NCI-H2196 treated with DMSO at 0.1 percent for 48 hours (cell line): ENCODE measurements around the gene NEU4.
"Not testable (repeated sequence)": the region's sequence is repeated elsewhere in the genome, so short reads cannot be mapped to it uniquely, and the experiment has no call there.

Source experiments
- DNase-seq: peaks from one replicate; lab custom pipeline; 2025; ENCODE audit not compliant: unreplicated experiment; lab: John Stamatoyannopoulos, UW

The NEU4 gene, protein sequence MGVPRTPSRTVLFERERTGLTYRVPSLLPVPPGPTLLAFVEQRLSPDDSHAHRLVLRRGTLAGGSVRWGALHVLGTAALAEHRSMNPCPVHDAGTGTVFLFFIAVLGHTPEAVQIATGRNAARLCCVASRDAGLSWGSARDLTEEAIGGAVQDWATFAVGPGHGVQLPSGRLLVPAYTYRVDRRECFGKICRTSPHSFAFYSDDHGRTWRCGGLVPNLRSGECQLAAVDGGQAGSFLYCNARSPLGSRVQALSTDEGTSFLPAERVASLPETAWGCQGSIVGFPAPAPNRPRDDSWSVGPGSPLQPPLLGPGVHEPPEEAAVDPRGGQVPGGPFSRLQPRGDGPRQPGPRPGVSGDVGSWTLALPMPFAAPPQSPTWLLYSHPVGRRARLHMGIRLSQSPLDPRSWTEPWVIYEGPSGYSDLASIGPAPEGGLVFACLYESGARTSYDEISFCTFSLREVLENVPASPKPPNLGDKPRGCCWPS

DNA sequence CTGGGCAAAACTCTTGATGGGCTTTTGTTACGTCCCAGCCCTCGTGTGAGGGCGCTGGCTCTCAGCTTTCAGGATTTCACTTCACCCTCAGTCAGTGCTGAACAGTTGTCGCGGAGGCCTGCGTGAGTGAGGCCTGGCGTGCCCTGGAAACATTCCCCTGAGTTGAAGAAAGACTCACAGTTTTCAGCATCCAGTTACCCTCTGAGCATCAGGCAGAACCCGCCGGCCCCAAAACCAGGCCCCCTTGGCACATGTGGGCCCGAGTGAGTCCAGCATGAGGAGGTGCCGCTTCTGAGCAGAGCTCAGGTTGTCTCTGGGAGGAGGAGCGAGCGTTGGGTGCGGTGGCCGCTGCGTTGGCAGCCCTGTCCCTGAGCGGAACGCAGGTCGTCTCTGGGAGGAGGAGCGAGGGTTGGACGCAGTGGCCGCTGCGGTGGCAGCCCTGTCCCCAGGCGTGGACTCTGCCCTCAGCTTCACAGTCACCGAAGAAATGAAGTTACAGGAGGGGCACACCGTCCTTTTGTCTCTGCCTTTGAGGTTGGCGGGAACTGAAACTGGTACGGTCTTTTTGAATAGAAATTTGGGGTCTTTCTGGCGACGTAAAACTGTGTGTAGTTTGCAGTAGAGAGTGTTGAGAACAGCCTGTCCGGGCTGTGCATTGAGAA lies at the start of gene NEU4:
Gene NEU4 (plus strand): TSS at position 473 of the 662 bp plus-strand sequence. CDS start 5,292 bp downstream, outside the sequence.
- DNase-seq = no peak

DNA sequence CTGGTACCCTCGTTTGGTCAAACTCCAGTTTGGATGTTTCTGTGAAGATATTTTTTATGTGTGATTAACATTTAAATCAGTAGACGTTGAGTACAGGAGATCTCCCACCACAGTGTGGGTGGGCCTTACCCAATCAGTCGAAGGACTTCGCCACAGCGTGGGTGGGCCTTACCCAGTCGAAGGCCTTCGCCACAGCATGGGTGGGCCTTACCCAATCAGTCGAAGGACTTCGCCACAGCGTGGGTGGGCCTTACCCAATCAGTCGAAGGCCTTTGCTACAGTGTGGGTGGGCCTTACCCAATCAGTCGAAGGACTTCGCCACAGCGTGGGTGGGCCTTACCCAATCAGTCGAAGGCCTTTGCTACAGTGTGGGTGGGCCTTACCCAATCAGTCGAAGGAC lies 49.1 kb upstream of the NEU4 start:
- not testable (repeated sequence) for DNase-seq

DNA sequence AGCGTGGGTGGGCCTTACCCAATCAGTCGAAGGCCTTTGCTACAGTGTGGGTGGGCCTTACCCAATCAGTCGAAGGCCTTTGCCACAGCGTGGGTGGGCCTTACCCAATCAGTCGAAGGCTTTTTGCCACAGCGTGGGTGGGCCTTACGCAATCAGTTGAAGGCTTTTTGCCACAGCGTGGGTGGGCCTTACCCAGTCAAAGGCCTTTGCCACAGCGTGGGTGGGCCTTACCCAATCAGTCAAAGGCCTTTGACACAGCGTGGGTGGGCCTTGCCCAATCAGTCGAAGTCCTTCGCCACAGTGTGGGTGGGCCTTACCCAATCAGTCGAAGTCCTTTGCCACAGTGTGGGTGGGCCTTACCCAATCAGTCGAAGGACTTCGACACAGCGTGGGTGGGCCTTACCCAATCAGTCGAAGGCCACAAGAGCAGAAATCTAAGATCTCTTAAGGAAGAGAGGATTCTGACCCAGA lies 48.7 kb upstream of the NEU4 start:
- no peak for DNase-seq

DNA sequence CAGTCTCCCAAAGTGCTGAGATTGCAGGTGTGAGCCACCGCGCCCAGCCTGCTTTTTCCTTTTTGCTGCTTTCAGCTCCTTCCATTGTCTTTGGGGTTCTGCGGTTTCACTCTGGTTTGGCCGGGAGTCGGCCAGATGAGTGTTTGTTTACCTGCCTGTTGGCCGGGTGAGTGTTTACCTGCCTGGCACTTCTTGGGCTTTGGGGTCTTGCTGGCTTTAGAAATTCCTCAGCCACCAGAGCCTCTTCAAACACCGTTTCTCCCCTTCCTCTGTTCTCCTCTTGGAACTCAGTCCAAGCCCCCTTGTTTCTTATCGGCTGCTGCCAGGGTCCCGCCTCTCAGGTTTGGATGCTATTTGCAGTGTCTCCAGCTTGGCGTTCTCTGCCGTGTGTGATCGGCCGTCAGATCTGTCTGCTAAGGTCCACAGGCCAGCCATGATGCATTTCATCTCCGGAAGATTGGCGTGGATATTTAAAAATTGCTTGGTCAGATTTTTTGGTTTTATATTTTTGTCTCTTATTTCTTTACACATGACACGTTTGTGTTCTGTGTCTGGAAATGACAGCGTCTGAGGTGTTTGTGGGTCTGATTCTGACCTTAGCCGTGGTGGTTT lies 46.6 kb upstream of the NEU4 start:
- DNase-seq = peak; percentile 40

DNA sequence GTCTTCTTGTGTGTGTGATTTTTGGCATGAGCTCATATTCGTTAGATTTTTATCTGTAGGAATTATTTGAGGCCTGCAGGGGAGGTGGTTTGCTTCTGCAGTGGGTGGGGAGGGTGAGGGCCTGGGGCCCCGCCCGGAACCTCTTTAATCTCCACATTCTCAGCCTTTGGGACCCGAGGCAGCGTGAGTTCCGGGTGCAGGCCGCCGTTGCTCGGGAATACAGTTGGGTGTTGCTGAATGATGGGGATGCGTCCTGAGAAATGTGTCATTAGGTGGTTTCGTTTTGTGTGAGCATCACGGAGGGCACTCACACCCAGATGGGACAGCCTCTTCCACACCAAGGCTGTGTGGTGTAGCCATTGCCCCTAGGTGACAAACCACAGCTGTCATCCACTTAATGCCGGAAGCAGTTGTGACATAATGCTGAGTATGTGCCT lies 46.0 kb upstream of the NEU4 start:
- no peak for DNase-seq

DNA sequence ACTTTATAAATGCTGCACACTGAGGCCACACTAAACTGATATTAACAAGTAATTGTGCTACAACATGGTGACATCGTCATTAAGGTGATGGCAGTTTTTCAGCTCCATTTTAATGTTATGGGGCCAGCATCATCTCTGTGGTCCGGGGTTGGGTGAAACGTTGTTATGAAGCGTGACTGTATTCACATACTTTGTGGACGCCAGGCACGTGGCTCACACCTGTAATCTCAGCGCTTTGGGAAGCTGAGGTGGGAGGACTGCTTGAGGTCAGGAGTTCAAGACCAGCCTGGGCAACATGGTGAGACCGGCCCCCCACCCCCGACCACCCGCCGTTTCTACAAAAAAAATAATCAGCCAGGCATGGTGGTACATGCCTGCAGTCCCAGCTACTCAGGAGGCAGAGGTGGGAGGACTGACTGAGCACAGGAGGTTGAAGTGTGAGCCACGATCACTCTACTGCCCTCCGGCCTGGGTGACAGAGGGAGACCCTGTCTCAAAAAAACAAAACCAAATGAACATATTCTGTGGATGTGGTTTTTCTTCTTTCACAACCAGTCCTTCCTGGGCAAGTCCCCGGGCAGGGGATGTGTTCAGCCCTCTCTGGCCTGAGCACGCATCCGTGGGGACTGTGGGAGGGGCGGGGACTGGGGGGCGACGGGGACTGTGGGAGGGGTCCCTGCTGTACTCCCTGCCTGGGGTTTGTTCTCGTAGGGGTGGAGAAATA lies 45.3 kb upstream of the NEU4 start:
- no peak for DNase-seq

DNA sequence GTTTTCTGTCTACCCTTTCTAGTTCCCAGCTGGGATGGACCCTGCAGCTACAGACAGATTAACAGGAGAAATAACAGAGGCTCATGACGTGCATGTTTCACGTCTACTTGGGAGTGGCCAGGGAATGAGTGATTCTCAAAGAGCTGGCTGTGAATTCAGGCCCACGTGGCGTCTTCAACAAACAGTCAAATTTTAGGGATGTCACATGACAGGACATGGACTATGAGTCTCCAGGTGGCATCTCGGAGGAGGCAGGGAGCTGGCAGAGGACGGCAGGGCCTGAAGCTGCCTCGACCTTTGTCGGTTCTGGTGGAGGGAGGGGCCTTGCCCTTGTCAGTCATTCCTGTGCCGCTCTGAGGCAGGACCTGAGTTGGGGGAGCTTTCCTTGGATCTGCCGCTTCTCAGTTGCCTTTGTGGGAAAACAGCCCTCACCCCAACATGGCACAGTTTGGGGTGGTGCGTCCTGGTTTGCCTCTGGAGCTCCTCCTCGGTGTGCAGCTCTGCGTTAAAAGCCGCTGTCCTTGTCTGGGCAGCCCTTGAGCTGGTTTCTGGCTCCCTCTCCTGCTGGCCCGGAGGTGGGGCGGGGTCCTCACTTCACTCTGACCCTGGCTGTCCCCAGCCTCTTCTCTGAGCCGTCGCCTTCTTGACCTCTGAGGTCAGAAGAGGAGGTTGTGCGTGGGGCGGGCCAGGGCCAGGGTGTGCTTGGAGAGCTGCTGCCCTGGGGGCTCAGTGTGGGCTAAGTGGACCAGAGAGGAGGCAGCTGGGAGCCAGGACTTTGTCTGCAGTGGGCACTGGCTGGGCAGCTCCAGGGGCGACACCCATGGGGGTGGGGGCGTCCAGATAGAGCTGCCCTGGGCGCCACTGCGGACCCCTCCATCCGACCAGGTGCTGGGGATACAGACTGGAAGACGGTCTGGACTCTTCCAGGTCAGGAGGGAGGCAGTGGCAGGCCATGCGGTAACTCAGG lies 44.4 kb upstream of the NEU4 start:
- no peak for DNase-seq

DNA sequence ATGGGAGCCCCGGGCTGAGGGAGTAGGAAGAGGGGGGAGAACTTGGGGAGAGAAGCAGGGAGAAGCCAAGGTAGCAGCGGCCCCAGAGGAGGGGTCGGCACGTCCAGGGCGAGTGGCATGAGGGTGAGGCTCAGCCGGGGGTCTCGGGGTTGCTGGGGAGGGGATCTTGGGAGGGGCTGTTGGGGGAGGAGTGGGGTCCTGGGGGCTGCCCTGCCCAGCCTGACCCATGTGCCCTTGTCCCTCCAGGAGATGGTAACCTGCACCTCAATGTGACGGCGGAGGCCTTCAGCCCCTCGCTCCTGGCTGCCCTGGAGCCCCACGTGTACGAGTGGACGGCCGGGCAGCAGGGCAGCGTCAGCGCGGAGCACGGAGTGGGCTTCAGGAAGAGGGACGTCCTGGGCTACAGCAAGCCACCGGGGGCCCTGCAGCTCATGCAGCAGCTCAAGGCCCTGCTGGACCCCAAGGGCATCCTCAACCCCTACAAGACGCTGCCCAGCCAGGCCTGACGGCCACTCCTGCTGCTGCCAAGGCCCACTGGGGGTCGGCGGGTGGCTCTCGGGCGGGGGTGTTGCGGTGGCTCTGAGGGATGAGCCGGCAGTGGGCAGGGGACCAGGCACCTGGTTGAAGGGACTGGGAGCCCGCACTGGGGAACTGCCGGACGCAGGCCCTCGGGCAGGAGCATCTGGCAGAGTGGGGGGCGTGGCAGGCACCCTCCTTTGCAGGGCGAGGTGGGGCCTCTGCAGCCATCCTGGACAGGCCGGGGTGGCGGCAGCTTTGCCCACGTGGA lies 41.3 kb upstream of the NEU4 start:
- DNase-seq = no peak

DNA sequence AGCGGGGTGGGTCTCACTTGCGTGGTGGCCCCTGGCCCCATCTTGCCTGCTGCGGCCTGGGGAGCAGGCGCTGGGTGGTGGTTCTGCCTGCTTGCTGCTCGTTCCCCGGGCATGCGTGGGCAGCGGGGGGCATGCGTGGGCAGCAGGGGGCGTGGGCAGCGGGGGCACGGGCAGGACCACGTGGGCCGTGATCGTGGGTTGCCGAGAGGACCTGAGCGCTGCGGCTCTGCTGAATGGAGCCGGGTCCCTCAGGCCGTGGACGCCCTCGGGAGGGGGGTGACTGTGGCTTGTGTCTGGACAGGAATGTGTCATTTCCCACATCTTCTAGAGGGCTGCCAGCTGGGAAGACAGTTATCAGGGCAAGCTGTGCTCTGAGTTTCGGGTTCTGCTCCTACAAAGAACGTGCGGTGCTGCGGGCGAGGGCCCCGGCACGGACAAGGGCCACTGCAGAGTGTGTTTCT lies 40.7 kb upstream of the NEU4 start:
- DNase-seq = no peak

DNA sequence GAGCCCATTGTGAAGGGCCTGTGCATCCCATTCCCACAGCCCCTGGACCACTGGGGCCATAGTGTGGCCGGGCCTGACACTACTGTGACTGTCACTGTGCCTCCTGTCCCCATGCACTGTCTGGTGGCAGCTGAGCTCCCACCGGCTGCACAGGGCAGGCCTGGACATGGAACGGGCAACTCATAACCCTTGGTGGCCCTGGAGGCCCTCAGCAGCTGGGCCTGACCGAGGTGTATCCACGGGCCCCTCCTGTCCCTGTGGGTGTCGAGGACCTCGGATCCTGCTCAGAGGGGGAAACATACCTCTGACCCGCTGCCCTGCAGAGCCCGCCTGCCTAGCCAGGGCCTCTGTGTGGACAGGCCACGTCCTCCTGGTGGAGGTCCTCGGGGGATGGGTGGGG lies 40.1 kb upstream of the NEU4 start:
- no peak for DNase-seq

DNA sequence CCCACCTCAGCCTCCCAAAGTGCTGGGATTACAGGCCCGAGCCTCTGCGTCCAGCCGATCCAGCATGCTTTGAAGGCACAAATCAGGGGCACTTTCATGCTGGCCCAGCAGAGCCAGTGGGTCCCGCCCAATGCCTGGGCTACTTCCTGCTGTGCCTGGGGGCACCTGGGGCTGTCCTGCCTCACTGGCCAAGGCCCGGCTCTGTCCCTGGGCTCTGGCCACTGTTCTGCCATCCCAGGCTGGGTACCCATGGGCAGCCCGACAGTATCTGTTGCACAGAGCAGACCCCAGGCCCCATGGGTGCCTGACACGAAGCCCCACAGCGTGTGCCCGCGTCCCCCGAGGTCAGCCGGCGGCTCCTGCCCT lies 39.2 kb upstream of the NEU4 start:
- no peak for DNase-seq

DNA sequence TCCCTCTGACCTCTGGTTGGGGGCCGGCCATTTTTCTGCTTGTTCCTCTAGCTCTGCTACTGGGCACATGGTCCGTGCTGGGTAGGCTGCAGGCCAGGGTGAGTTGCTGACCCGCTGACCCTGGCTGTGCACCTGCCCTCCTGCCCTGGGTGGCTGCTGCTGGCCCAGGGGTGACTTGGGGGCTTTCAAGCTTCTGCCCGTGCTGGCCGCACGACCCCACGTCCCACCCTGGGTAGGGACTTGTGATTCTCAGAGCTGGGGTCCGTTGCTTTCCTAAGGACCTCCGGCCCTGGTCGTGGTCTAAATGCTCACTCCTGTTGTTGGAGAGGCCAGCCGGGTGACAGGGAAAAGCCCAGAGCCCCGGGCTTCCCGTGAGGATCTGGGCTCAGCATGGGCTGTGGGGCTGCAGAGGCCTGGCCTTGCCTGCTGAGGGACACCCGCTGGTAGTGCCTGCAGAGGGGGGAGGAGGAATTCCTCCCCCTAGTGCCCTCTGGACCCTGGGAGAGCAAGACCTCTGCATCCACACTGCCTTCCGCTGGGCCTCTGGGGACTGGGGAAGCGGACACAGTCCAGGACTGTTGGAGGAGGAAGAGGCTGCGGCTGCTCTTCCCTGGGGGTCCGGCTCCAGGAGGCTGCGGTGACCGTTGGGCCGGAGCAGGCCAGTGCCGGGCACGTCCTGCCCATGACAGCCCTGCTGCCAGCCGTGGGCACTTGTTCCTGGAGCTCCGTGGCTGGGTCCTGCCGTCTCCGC lies 38.6 kb upstream of the NEU4 start:
- no peak for DNase-seq

DNA sequence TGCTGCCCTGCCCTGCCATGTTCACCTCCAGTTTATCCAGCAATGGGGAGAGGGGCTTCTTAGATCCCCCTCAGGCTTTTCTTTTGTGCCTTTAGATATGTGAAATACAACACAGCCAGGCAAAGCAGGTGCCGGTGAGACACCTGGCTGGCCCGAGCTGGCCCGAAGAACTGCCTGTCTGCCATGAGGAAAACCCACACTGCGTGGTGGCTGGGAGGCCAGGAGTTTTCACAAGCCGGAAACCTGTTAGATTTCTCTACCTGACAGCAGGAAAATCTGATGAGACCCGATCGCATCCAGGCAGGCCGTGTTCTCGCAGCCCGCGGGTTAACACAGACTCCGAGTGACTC lies 38.1 kb upstream of the NEU4 start:
- DNase-seq = no peak

DNA sequence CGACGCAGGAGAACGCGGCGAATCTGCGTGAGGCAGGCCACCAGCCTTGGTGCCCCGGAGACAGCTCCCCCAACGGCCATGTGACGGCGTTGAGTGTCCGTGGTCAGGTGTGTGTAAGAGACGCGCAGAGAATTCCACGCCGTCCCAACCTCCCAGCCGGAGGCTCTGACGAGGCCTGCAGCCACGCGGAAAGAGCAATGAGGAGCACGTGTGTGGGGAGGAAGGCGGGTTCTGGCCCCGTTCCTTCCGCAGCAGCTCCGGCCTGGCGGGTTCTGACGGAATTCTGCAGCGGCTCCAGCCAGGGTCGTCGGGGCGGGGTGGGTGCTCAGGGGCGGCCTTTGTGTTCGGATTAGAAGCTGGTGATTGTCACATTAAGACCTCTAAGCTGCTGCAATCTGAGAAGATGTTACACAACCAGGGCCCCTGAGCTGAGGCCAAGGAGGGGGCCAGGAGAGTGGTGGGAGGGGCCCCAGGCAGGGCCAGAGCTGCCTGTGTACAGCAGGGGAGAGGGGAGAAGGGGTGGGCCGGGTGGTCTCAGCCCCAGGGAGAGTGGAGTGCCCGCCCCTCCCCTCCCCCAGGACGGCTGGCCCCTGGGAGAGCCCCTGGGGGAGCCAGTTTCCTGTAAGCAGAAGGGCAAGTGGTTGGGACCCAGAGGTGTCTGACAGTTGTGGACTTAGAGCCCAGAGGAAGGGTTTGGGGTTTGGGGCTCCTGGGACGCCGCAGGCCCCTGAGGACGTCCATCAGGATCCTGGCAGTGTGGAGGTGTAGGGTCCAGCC lies 37.5 kb upstream of the NEU4 start:
- no peak for DNase-seq

DNA sequence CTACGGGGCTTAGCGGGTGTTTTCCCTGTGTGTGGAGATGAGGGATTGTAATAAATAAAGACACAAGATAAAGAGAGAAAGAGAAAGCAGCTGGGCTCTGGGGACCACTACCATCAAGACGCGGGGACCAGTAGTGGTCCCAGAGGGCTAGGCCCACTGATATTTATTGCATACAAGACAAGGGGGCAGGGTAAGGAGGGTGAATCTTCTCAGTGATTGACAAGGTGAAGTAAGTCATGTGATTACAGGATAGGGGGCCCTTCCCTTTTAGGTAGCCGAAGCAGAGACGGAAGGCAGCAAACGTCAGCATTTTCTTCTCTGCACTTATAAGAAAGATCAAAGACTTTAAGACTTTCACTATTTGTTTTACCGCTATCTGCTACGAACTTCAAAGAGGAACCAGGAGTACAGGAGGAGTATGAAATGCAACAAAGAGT lies 36.9 kb upstream of the NEU4 start:
- DNase-seq = no peak

DNA sequence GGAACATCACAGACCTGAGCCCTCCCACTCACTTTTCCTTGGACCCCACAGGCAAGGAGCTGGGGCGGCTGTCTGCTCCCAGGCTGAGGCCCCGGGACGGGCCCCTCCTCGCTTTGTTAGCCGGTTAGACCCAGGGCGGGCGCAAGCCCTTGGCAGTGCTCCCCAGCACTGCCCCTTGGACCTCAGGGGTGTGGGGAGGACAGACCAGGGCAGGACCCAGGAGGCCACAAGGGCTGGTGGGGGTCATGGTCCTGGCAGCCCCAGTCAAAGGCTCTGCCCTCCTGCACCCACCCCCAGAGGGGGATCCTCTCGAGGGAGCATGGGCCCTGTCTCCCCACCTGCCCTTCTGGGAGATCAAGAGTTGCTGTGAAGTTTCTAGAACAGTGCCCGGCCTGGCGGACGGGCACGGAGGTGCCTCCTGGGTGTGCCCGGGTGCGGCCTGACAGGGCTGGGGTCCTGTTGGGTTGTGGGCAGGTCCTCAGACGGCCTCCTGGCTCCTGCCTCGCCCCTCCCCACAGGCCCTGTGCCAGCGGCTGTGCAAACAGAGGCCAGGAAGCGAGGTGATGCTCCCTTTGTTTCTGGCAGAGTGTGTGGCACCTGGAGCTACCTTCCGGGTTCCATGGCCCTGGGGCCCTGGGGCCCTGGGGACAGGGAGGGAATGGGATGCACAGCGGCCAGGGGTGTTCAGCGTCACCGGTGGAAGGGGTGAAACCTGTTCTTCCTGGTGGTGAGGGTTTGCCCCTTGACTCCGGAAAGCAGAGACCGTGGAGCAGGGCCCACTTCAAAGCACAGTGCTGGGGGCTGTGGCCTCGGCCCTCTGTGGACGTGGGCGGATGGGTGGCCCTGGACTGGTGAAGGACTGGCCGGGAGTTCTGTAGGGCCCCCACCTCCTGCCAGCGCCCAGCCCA lies 35.2 kb upstream of the NEU4 start:
- DNase-seq = no peak
